Cardiac fibroblast (primary cell): ENCODE results near the gene KIRREL3.

ENCODE experiments used
- DNase-seq, 2 donors: peaks; one replicate each; pipeline versions ENCODE4 v3.0.0 to v3.0.0-alpha.2; 2010; ENCODE audit warnings: low read depth in 2 of 2
- H3K4me3 ChIP-seq, 2 donors: replicated peaks in 1 of 2; 1 replicate in 1 of 2; 2 replicates in 1 of 2; pipeline ENCODE4 v1.5.1; 2011; ENCODE audit warnings: low read depth in 2 of 2, low read length in 2 of 2, mild to moderate bottlenecking in 2 of 2, moderate library complexity in 1 of 2
- CTCF ChIP-seq: IDR thresholded peaks from one replicate; pipeline ENCODE4 v1.5.1; 2011; ENCODE audit warnings: low read depth, mild to moderate bottlenecking, low read length, inconsistent platforms

The KIRREL3 gene

GRCh38 chr11:126546694-126547093 is 453.9 kb downstream of the KIRREL3 start:
- TF ChIP-seq CTCF = no peak
- H3K4me3 ChIP-seq = no peak overlapping the region
- no peak for DNase-seq

DNA sequence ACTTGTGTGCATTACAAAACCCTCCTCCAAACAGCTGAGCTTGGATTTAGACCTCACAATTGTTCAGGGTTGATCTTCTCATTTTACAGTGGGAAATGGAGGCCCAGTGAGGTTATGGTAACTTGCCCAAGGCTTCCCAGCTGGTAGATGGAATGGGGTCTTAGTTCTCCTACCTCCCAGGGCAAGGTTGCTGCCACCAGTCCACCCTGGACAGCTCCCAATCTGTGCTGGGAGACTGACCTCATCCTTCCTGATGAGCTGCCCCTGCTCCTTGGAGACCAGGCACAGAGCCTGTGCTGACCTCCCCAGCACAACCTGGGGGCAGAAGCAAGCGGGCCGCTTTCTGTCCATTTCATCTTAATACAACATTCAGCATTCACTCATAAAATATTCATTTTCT is 454.4 kb downstream of the KIRREL3 start:
- TF ChIP-seq CTCF = no peak
- DNase-seq = no peak
- H3K4me3 ChIP-seq = no peak overlapping the region

GRCh38 chr11:126545057-126545555 is 455.5 kb downstream of the KIRREL3 start:
- no peak for DNase-seq
- no peak for TF ChIP-seq CTCF
- H3K4me3 ChIP-seq = no peak overlapping the region

DNA sequence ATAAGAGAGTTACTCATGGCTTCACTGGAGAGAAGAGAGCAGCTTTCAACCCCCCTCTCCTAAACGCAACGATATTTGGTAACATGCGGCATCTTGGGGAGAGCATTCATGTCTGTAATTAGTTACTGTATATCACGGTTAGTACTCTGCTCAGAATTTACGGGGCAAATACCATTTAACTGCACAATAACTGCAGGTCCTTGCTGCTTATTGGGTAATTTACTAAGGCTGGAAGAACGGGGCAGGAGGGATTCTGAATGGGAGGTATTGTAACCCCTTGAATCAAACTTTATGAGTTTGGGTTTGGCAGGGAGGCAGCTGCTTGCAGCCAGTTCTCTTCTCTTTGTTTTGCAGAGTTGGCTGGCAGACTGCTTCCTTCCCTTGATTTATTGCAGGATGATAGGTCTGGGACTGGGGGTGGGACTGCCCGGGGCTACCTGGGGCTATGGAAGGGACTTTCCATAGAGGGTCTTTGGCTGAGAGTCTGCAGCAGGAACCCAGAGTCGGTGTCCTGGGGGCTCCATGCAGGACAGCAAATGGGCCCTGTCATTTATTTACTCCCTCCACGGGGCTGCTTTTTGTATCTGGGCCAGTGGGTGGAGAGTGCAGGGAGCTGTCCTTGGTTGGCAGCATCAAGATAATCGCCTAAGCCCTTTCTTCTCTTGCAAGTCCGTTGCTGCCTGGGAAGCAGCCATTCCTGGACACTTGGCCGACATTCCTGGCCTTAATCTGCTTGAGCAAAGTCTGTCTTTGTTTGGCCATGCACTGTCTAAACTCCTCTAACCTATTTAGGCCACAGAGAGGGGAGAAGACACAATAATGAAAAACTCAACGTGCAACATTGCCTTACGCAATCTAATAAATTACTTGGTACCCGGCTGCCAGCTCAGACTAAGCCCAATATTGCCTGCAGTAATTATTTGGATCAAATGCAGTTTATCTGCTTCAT is 456.2 kb downstream of the KIRREL3 start:
- no peak for TF ChIP-seq CTCF
- no peak overlapping the region for H3K4me3 ChIP-seq
- peak; percentile 5 to 21 for DNase-seq

DNA sequence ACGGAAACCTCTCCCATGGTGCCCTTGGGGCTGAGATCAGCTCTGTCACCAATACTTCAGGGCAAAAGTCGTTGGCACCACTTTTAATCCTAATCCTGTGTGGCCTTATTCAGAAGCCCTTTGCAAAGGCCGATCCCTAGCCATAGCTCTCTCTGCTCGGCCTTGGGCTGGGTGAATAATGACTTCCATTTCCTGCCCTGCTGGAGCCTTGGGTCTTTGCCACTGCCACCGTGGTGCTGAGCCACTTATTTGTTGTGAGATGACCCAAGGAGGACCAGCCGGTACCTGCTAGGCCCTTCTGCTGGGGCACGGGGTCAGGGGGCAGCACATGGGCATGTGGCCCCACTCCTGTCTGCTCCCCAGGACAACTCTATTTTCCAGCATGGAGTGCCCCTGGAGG is 456.9 kb downstream of the KIRREL3 start:
- no peak for TF ChIP-seq CTCF
- no peak overlapping the region for H3K4me3 ChIP-seq
- DNase-seq = no peak

- H3K4me3 ChIP-seq = no peak overlapping the region
- no peak for DNase-seq
- no peak for TF ChIP-seq CTCF
Observed at GRCh38 chr11:126542334-126543015, 458.1 kb downstream of the KIRREL3 start.
